Trophoblast cell (in vitro differentiated cells and primary cell): ENCODE data around the gene LTA.

Experiments used
- DNase-seq, 2 donors: peaks; one replicate each; pipeline ENCODE4 v3.0.0-alpha.2; 2016
- H2AFZ ChIP-seq: 2 replicates; pipeline ENCODE4 v1.6.1; 2013; ENCODE audit warnings: low read length, moderate library complexity, mild to moderate bottlenecking; ENCODE audit not compliant: insufficient read depth, poor library complexity
- H2AK5ac ChIP-seq: 2 replicates; pipeline ENCODE4 v1.6.1; 2013; ENCODE audit warnings: mild to moderate bottlenecking, low read length
- H2BK120ac ChIP-seq: 2 replicates; pipeline ENCODE4 v1.6.1; 2013; ENCODE audit warnings: low read length, mild to moderate bottlenecking, moderate library complexity; ENCODE audit not compliant: insufficient read depth, poor library complexity
- H2BK12ac ChIP-seq: 2 replicates; pipeline ENCODE4 v1.6.1; 2013; ENCODE audit warnings: mild to moderate bottlenecking, low read length, moderate library complexity
- H2BK5ac ChIP-seq: 2 replicates; pipeline ENCODE4 v1.6.1; 2013; ENCODE audit warnings: low read length, low read depth, moderate library complexity, mild to moderate bottlenecking; ENCODE audit not compliant: poor library complexity
- H3K14ac ChIP-seq: 2 replicates; pipeline ENCODE4 v1.6.1; 2013; ENCODE audit warnings: mild to moderate bottlenecking, low read length
- H3K18ac ChIP-seq: 2 replicates; pipeline ENCODE4 v1.6.1; 2013; ENCODE audit warnings: mild to moderate bottlenecking, low read length
- H3K23ac ChIP-seq: 2 replicates; pipeline ENCODE4 v1.6.1; 2013; ENCODE audit warnings: low read length
- H3K27ac ChIP-seq: 2 replicates; pipeline ENCODE4 v1.5.1; 2013; ENCODE audit warnings: low read depth, mild to moderate bottlenecking, inconsistent platforms, low read length, moderate library complexity
- H3K27me3 ChIP-seq: 2 replicates; pipeline ENCODE4 v1.6.1; 2013; ENCODE audit warnings: inconsistent platforms, mild to moderate bottlenecking, low read length, moderate library complexity; ENCODE audit not compliant: insufficient read depth
- H3K36me3 ChIP-seq, 2 experiments: 1 replicate in 1 of 2; 2 replicates in 1 of 2; pipeline ENCODE4 v1.6.1; 2013; ENCODE audit warnings: low read length in 2 of 2, mild to moderate bottlenecking in 2 of 2, moderate library complexity in 1 of 2; ENCODE audit not compliant: insufficient read depth in 2 of 2, control insufficient read depth in 1 of 2
- H3K4ac ChIP-seq: 2 replicates; pipeline ENCODE4 v1.6.1; 2013; ENCODE audit warnings: low read depth, mild to moderate bottlenecking, low read length, moderate library complexity
- H3K4me1 ChIP-seq, 2 experiments: 1 replicate in 1 of 2; 2 replicates in 1 of 2; pipeline ENCODE4 v1.6.1; 2013; ENCODE audit warnings: low read length in 2 of 2, mild to moderate bottlenecking in 2 of 2, moderate library complexity in 1 of 2; ENCODE audit not compliant: insufficient read depth in 2 of 2, control insufficient read depth in 1 of 2
- H3K4me2 ChIP-seq: 2 replicates; pipeline ENCODE4 v1.6.1; 2013; ENCODE audit warnings: inconsistent platforms, mild to moderate bottlenecking, low read length, moderate library complexity
- H3K4me3 ChIP-seq: 2 replicates; pipeline ENCODE4 v1.5.1; 2013; ENCODE audit warnings: mild to moderate bottlenecking, low read depth, low read length, inconsistent platforms
- H3K79me1 ChIP-seq: one replicate; pipeline ENCODE4 v1.6.1; 2013; ENCODE audit warnings: low read length
- H3K79me2 ChIP-seq: 2 replicates; pipeline ENCODE4 v1.6.1; 2013; ENCODE audit warnings: low read length, mild to moderate bottlenecking; ENCODE audit not compliant: control insufficient read depth, insufficient read depth, poor library complexity
- H3K9ac ChIP-seq: 2 replicates; pipeline ENCODE4 v1.6.1; 2013; ENCODE audit warnings: mild to moderate bottlenecking, low read length
- H3K9me3 ChIP-seq: 2 replicates; pipeline ENCODE4 v1.6.1; 2013; ENCODE audit warnings: low read depth, mild to moderate bottlenecking, control low read depth, inconsistent platforms, low read length; ENCODE audit not compliant: insufficient read depth
- H4K12ac ChIP-seq: 2 replicates; pipeline ENCODE4 v1.6.1; 2013; ENCODE audit warnings: low read depth, mild to moderate bottlenecking, low read length, moderate library complexity
- H4K8ac ChIP-seq: 2 replicates; pipeline ENCODE4 v1.6.1; 2013; ENCODE audit warnings: low read depth, mild to moderate bottlenecking, low read length, moderate library complexity
- H4K91ac ChIP-seq: one replicate; pipeline ENCODE4 v1.6.1; 2013; ENCODE audit warnings: low read depth, mild to moderate bottlenecking, low read length, moderate library complexity
- WGBS: extraction: QIAGEN DNeasy Blood & Tissue Kit; methylation state at CpG from one replicate; pipeline ENCODE4 v1.1.7; 2013; ENCODE audit warnings: missing lambda C conversion rate; ENCODE audit not compliant: insufficient read length, insufficient coverage; ENCODE audit errors: extremely low coverage; 5-methylcytosine and 5-hydroxymethylcytosine counted together

The LTA gene

GRCh38 chr6:31558318-31558625 is 13.8 kb upstream of the LTA start:
- no peak overlapping the region for H2BK12ac ChIP-seq
- no peak overlapping the region for H3K27ac ChIP-seq
- H2BK5ac ChIP-seq: no peak overlapping the region
- H3K36me3 ChIP-seq: peaks cover 20 to 28% of the 10 kb centered on the region in 2 experiments
- no peaks in the 10 kb centered on the region for H3K79me2 ChIP-seq
- H3K9me3 ChIP-seq: no peaks in the 10 kb centered on the region
- H4K91ac ChIP-seq: no peak overlapping the region
- no CpG with 5 or more reads among the region's 8 CpGs for WGBS
- DNase-seq: no peak
- H3K18ac ChIP-seq: no peak overlapping the region
- H3K23ac ChIP-seq: no peak overlapping the region
- H3K4ac ChIP-seq: no peak overlapping the region
- no peak overlapping the region for H3K9ac ChIP-seq
- no peak overlapping the region for H2AK5ac ChIP-seq
- no peak overlapping the region for H4K8ac ChIP-seq
- H2BK120ac ChIP-seq: no peak overlapping the region
- no peak overlapping the region for H4K12ac ChIP-seq
- no peak overlapping the region for H2AFZ ChIP-seq
- H3K4me3 ChIP-seq: no peak overlapping the region
- no peak overlapping the region for H3K14ac ChIP-seq
- no peaks in the 10 kb centered on the region for H3K27me3 ChIP-seq
- H3K79me1 ChIP-seq: peaks cover 8% of the 10 kb centered on the region
- H3K4me2 ChIP-seq: no peak overlapping the region
- H3K4me1 ChIP-seq: peaks cover 20 to 23% of the 10 kb centered on the region in 2 experiments

- Histone ChIP-seq H3K36me3 (peaks cover 20 to 25% of the 10 kb centered on the region in 2 experiments), H3K27me3 (no peaks in the 10 kb centered on the region), H3K18ac (peak overlapping the region; percentile 43), H3K27ac (no peak overlapping the region), H4K12ac (no peak overlapping the region), H3K9me3 (no peaks in the 10 kb centered on the region), H2BK12ac (peak overlapping the region; percentile 8), H3K4me2 (no peak overlapping the region), H2AK5ac (peak overlapping the region; percentile 42), H3K14ac (no peak overlapping the region), H3K4ac (no peak overlapping the region), H3K4me1 (peaks cover 20 to 23% of the 10 kb centered on the region in 2 experiments), H3K79me2 (no peaks in the 10 kb centered on the region), H4K8ac (peak overlapping the region; percentile 50), H3K23ac (no peak overlapping the region), H3K9ac (no peak overlapping the region), H2BK120ac (no peak overlapping the region), H3K4me3 (no peak overlapping the region), H4K91ac (peak overlapping the region; percentile 49), H2BK5ac (no peak overlapping the region), H3K79me1 (peaks cover 8% of the 10 kb centered on the region), H2AFZ (no peak overlapping the region)
- DNase-seq: peak; percentile 21 to 28
- no CpG with 5 or more reads among the region's 14 CpGs for WGBS
Observed at GRCh38 chr6:31558631-31559500, 13.2 kb upstream of the LTA start.

DNA sequence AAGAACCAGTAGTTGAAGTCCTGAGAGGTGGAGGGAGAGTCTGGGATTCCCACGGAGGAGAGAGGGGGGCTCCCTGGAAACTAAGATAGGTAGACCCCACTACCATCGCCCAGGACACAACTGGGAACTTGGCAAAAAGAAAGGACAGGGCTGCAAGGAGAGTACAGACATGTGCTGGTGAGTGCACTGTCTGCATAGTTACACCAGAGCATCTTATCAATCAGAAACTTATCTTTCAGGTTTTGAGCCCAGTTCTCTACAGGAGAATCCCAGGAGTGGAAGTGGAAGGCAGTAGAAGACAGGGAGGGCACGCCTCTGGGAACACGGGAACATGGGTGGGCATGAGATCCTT is 12.5 kb upstream of the LTA start:
- peak overlapping the region; percentile 50 for H4K8ac ChIP-seq
- WGBS: no CpG with 5 or more reads among the region's 4 CpGs
- H3K9me3 ChIP-seq: no peaks in the 10 kb centered on the region
- no peak overlapping the region for H3K4me2 ChIP-seq
- DNase-seq: no peak
- peak overlapping the region; percentile 43 for H3K18ac ChIP-seq
- H3K36me3 ChIP-seq: peaks cover 18 to 22% of the 10 kb centered on the region in 2 experiments
- H2AFZ ChIP-seq: no peak overlapping the region
- peak overlapping the region; percentile 49 for H4K91ac ChIP-seq
- H2BK12ac ChIP-seq: peak overlapping the region; percentile 61
- peak overlapping the region; percentile 62 for H3K9ac ChIP-seq
- no peaks in the 10 kb centered on the region for H3K27me3 ChIP-seq
- no peak overlapping the region for H4K12ac ChIP-seq
- H2BK5ac ChIP-seq: peak overlapping the region; percentile 27
- peak overlapping the region; percentile 8 for H3K14ac ChIP-seq
- peaks cover 20 to 23% of the 10 kb centered on the region in 2 experiments for H3K4me1 ChIP-seq
- peak overlapping the region; percentile 28 for H2BK120ac ChIP-seq
- H3K4me3 ChIP-seq: no peak overlapping the region
- no peak overlapping the region for H3K4ac ChIP-seq
- peak overlapping the region; percentile 76 for H3K27ac ChIP-seq
- peaks cover 8% of the 10 kb centered on the region for H3K79me1 ChIP-seq
- H3K79me2 ChIP-seq: no peaks in the 10 kb centered on the region
- H2AK5ac ChIP-seq: peak overlapping the region; percentile 42
- H3K23ac ChIP-seq: no peak overlapping the region

DNA sequence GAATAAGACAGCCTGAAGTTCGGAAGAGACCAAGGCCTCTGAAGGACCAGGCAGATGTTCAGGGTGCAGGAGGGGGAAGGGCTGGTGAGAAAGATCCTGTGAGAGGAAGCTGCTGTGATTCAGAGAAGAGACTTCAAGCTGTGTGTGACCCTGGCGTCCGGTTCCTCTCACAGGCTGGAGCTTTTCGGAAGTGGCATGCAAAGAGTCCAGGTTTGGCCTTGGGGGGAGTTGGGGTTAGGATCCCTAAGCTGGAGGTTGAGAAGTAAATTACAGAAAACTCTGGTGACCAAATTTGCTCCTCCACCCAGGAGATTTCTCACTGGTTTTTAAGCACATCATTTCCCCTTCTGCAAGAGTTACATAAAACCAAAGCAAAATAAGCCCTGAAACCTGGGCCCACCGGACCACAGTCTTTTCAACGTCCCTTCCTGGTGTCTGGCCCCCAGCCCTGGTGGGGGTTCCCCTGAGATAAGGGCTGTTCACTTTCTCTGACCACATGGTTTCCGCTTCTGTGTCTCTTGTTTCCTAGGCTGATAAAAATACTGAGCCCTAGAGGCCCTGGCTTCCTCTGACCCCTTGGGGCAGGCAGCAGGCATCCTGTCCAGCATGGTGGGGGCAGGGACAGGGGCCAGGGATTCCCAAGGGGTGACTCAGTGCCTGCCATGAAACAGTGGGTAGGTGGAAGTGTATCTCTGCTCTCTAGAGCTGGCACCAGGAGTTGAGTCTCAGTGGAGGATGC is 12.0 kb upstream of the LTA start:
- Histone ChIP-seq H2BK120ac (peak overlapping the region; percentile 28), H3K79me2 (no peaks in the 10 kb centered on the region), H3K36me3 (peaks cover 18 to 22% of the 10 kb centered on the region in 2 experiments)

More for the DNA sequence above, 12.0 kb upstream of the LTA start:
- Histone ChIP-seq H3K27me3 (no peaks in the 10 kb centered on the region), H4K91ac (peak overlapping the region; percentile 49), H3K4ac (no peak overlapping the region), H4K12ac (no peak overlapping the region), H2AK5ac (peak overlapping the region; percentile 42), H3K4me2 (peak overlapping the region; percentile 11), H3K23ac (no peak overlapping the region), H3K18ac (peak overlapping the region; percentile 31), H4K8ac (no peak overlapping the region), H3K4me3 (no peak overlapping the region), H3K27ac (peak overlapping the region; percentile 76), H3K4me1 (peaks cover 20 to 23% of the 10 kb centered on the region in 2 experiments), H3K9me3 (no peaks in the 10 kb centered on the region), H3K14ac (peak overlapping the region; percentile 8), H3K9ac (peak overlapping the region; percentile 62), H3K79me1 (peaks cover 8% of the 10 kb centered on the region), H2BK12ac (peak overlapping the region; percentile 61), H2BK5ac (peak overlapping the region; percentile 27), H2AFZ (no peak overlapping the region)
- WGBS: no CpG with 5 or more reads among the region's 7 CpGs
- peak; percentile 19 to 39 for DNase-seq
